ENCODE data around the gene RAMP2.

GRCh38 chr17:42798011-42798382 is 37.0 kb downstream of the RAMP2 start:
- TF ChIP-seq, protein P1, sequence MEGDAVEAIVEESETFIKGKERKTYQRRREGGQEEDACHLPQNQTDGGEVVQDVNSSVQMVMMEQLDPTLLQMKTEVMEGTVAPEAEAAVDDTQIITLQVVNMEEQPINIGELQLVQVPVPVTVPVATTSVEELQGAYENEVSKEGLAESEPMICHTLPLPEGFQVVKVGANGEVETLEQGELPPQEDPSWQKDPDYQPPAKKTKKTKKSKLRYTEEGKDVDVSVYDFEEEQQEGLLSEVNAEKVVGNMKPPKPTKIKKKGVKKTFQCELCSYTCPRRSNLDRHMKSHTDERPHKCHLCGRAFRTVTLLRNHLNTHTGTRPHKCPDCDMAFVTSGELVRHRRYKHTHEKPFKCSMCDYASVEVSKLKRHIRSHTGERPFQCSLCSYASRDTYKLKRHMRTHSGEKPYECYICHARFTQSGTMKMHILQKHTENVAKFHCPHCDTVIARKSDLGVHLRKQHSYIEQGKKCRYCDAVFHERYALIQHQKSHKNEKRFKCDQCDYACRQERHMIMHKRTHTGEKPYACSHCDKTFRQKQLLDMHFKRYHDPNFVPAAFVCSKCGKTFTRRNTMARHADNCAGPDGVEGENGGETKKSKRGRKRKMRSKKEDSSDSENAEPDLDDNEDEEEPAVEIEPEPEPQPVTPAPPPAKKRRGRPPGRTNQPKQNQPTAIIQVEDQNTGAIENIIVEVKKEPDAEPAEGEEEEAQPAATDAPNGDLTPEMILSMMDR (IDR thresholded peaks at IDR 0.05): no peak
- TF ChIP-seq POLR2AphosphoS5 (IDR thresholded peaks at IDR 0.05): no peak
- TF ChIP-seq POLR2A (IDR thresholded peaks at IDR 0.05): no peak

Data from stomach (tissue), 4 donors.